Prostate gland (tissue), 2 donors: ENCODE results near the gene VAV2.

Experiments used
- CTCF ChIP-seq, 4 experiments: fragments of 200-600 bp in 2 of 4; fragments of 450-650 bp in 2 of 4; sonication (generic) in 2 of 4; IDR thresholded peaks; 1 replicate in 3 of 4; 2 replicates in 1 of 4; pipeline ENCODE4 v1.5.1; 2016 to 2019; ENCODE audit warnings: antibody characterized with exemption in 4 of 4, mild to moderate bottlenecking in 2 of 4, moderate library complexity in 2 of 4
- POLR2A ChIP-seq: fragments of 450-650 bp; IDR thresholded peaks from one replicate; pipeline ENCODE4 v1.6.1; 2016; ENCODE audit warnings: antibody characterized with exemption, mild to moderate bottlenecking
- POLR2AphosphoS5 ChIP-seq: sonication (generic); formaldehyde crosslinking; IDR thresholded peaks from one replicate; pipeline ENCODE4 v1.6.1; 2017; ENCODE audit warnings: antibody characterized with exemption

- TF ChIP-seq CTCF (IDR thresholded peaks at IDR 0.05): no peak
- TF ChIP-seq POLR2A: no peak
- no peak for TF ChIP-seq POLR2AphosphoS5
Observed at GRCh38 chr9:134039386-134040175, 47.5 kb upstream of the VAV2 start.
